ENCODE data around the gene SP2. TPM values are rescaled to one million over a fixed set of nuclear protein-coding genes. Genes with fewer than 3 reads are reported as not detected.

The SP2 gene
- total and polyA plus RNA-seq, 4 donors, result 1.6 to 25.9 (median 14.4) TPM

GRCh38 chr17:47853616-47854015 lies 42.4 kb upstream of the SP2 start:
- Histone ChIP-seq H3K27ac (ENCODE audit: low read depth, low read length) (no peak overlapping the region), H3K9me3 (ENCODE audit: control insufficient read depth, insufficient read depth, low read length) (no peaks in the 10 kb centered on the region), H3K36me3 (ENCODE audit: control insufficient read depth, insufficient read depth, low read length) (no peaks in the 10 kb centered on the region), H3K4me3 (ENCODE audit: low read depth, low read length) (no peak overlapping the region), H3K27me3 (ENCODE audit: control insufficient read depth, insufficient read depth, low read length) (peaks cover 89% of the 10 kb centered on the region), H3K4me1 (ENCODE audit: control insufficient read depth, insufficient read depth, low read length) (peaks cover 17% of the 10 kb centered on the region)
- WGBS (ENCODE audit: insufficient coverage), result 46% methylated on average over 5 of the region's 5 CpGs
- DNase-seq (ENCODE audit: low read depth in 4 of 6, low spot score in 6 of 6), result no peak

GRCh38 chr17:47855737-47856136 lies 40.3 kb upstream of the SP2 start:
- H3K4me1 ChIP-seq (ENCODE audit: control insufficient read depth, insufficient read depth, low read length), result peaks cover 14% of the 10 kb centered on the region
- no peak overlapping the region for H3K27ac ChIP-seq (ENCODE audit: low read depth, low read length)
- peaks cover 76% of the 10 kb centered on the region for H3K27me3 ChIP-seq (ENCODE audit: control insufficient read depth, insufficient read depth, low read length)
- whole genome bisulfite sequencing (ENCODE audit: insufficient coverage), result 24% methylated on average over 2 of the region's 3 CpGs
- no peaks in the 10 kb centered on the region for H3K36me3 ChIP-seq (ENCODE audit: control insufficient read depth, insufficient read depth, low read length)
- H3K4me3 ChIP-seq (ENCODE audit: low read depth, low read length), result no peak overlapping the region
- no peaks in the 10 kb centered on the region for H3K9me3 ChIP-seq (ENCODE audit: control insufficient read depth, insufficient read depth, low read length)
- DNase-seq (ENCODE audit: low read depth in 4 of 6, low spot score in 6 of 6), result no peak

GRCh38 chr17:47856830-47857229 lies 39.2 kb upstream of the SP2 start:
- Histone ChIP-seq H3K36me3 (ENCODE audit: control insufficient read depth, insufficient read depth, low read length) (no peaks in the 10 kb centered on the region), H3K4me3 (ENCODE audit: low read depth, low read length) (no peak overlapping the region), H3K27ac (ENCODE audit: low read depth, low read length) (no peak overlapping the region), H3K4me1 (ENCODE audit: control insufficient read depth, insufficient read depth, low read length) (peaks cover 5% of the 10 kb centered on the region), H3K27me3 (ENCODE audit: control insufficient read depth, insufficient read depth, low read length) (peaks cover 65% of the 10 kb centered on the region), H3K9me3 (ENCODE audit: control insufficient read depth, insufficient read depth, low read length) (no peaks in the 10 kb centered on the region)
- no peak for DNase-seq (ENCODE audit: low read depth in 4 of 6, low spot score in 6 of 6)

- DNase-seq (ENCODE audit: low read depth in 4 of 6, low spot score in 6 of 6), result no peak
- Histone ChIP-seq H3K27me3 (ENCODE audit: control insufficient read depth, insufficient read depth, low read length) (peaks cover 55% of the 10 kb centered on the region), H3K4me3 (ENCODE audit: low read depth, low read length) (no peak overlapping the region), H3K4me1 (ENCODE audit: control insufficient read depth, insufficient read depth, low read length) (no peaks in the 10 kb centered on the region), H3K36me3 (ENCODE audit: control insufficient read depth, insufficient read depth, low read length) (no peaks in the 10 kb centered on the region), H3K27ac (ENCODE audit: low read depth, low read length) (no peak overlapping the region), H3K9me3 (ENCODE audit: control insufficient read depth, insufficient read depth, low read length) (no peaks in the 10 kb centered on the region)
- 37% methylated on average over 10 of the region's 16 CpGs for WGBS (ENCODE audit: insufficient coverage)
These were observed 38.2 kb upstream of the SP2 start for GRCh38 chr17:47857551-47858455.

- Histone ChIP-seq H3K9me3 (ENCODE audit: control insufficient read depth, insufficient read depth, low read length) (no peaks in the 10 kb centered on the region), H3K4me3 (ENCODE audit: low read depth, low read length) (no peak overlapping the region), H3K36me3 (ENCODE audit: control insufficient read depth, insufficient read depth, low read length) (no peaks in the 10 kb centered on the region), H3K27ac (ENCODE audit: low read depth, low read length) (no peak overlapping the region), H3K4me1 (ENCODE audit: control insufficient read depth, insufficient read depth, low read length) (peaks cover 9% of the 10 kb centered on the region), H3K27me3 (ENCODE audit: control insufficient read depth, insufficient read depth, low read length) (peaks cover 30% of the 10 kb centered on the region)
- 78% methylated on average over 1 of the region's 5 CpGs for WGBS (ENCODE audit: insufficient coverage)
- DNase-seq (ENCODE audit: low read depth in 4 of 6, low spot score in 6 of 6), result no peak
These were observed 35.6 kb upstream of the SP2 start for GRCh38 chr17:47860386-47860785.

- Histone ChIP-seq H3K4me1 (ENCODE audit: control insufficient read depth, insufficient read depth, low read length) (peaks cover 13% of the 10 kb centered on the region), H3K36me3 (ENCODE audit: control insufficient read depth, insufficient read depth, low read length) (no peaks in the 10 kb centered on the region), H3K27me3 (ENCODE audit: control insufficient read depth, insufficient read depth, low read length) (peaks cover 17% of the 10 kb centered on the region), H3K9me3 (ENCODE audit: control insufficient read depth, insufficient read depth, low read length) (no peaks in the 10 kb centered on the region), H3K4me3 (ENCODE audit: low read depth, low read length) (no peak overlapping the region), H3K27ac (ENCODE audit: low read depth, low read length) (no peak overlapping the region)
- WGBS (ENCODE audit: insufficient coverage), result 76% methylated on average over 6 of the region's 7 CpGs
- DNase-seq (ENCODE audit: low read depth in 4 of 6, low spot score in 6 of 6), result no peak
These were observed 33.2 kb upstream of the SP2 start for GRCh38 chr17:47862621-47863440.

GRCh38 chr17:47864791-47865216 lies 31.2 kb upstream of the SP2 start:
- WGBS (ENCODE audit: insufficient coverage), result 26% methylated on average over 6 of the region's 7 CpGs
- H3K9me3 ChIP-seq (ENCODE audit: control insufficient read depth, insufficient read depth, low read length), result no peaks in the 10 kb centered on the region
- H3K36me3 ChIP-seq (ENCODE audit: control insufficient read depth, insufficient read depth, low read length), result no peaks in the 10 kb centered on the region
- no peak overlapping the region for H3K4me3 ChIP-seq (ENCODE audit: low read depth, low read length)
- H3K27me3 ChIP-seq (ENCODE audit: control insufficient read depth, insufficient read depth, low read length), result peaks cover 23% of the 10 kb centered on the region
- peaks cover 16% of the 10 kb centered on the region for H3K4me1 ChIP-seq (ENCODE audit: control insufficient read depth, insufficient read depth, low read length)
- DNase-seq (ENCODE audit: low read depth in 4 of 6, low spot score in 6 of 6), result peak in 2 of 6 donors; percentile 68 to 69
- H3K27ac ChIP-seq (ENCODE audit: low read depth, low read length), result no peak overlapping the region

- H3K9me3 ChIP-seq (ENCODE audit: control insufficient read depth, insufficient read depth, low read length), result no peaks in the 10 kb centered on the region
- no peaks in the 10 kb centered on the region for H3K36me3 ChIP-seq (ENCODE audit: control insufficient read depth, insufficient read depth, low read length)
- peaks cover 40% of the 10 kb centered on the region for H3K27me3 ChIP-seq (ENCODE audit: control insufficient read depth, insufficient read depth, low read length)
- peaks cover 16% of the 10 kb centered on the region for H3K4me1 ChIP-seq (ENCODE audit: control insufficient read depth, insufficient read depth, low read length)
- H3K4me3 ChIP-seq (ENCODE audit: low read depth, low read length), result no peak overlapping the region
- no peak overlapping the region for H3K27ac ChIP-seq (ENCODE audit: low read depth, low read length)
- no peak for DNase-seq (ENCODE audit: low read depth in 4 of 6, low spot score in 6 of 6)
- WGBS (ENCODE audit: insufficient coverage), result 49% methylated on average over 20 of the region's 20 CpGs
These were observed 29.1 kb upstream of the SP2 start for GRCh38 chr17:47866941-47867340.

- DNase-seq (ENCODE audit: low read depth in 4 of 6, low spot score in 6 of 6), result no peak
- Histone ChIP-seq H3K27ac (ENCODE audit: low read depth, low read length) (no peak overlapping the region), H3K4me3 (ENCODE audit: low read depth, low read length) (no peak overlapping the region), H3K36me3 (ENCODE audit: control insufficient read depth, insufficient read depth, low read length) (no peaks in the 10 kb centered on the region), H3K4me1 (ENCODE audit: control insufficient read depth, insufficient read depth, low read length) (peaks cover 22% of the 10 kb centered on the region), H3K27me3 (ENCODE audit: control insufficient read depth, insufficient read depth, low read length) (peaks cover 51% of the 10 kb centered on the region), H3K9me3 (ENCODE audit: control insufficient read depth, insufficient read depth, low read length) (no peaks in the 10 kb centered on the region)
- WGBS (ENCODE audit: insufficient coverage), result 86% methylated on average over 9 of the region's 11 CpGs
These were observed 28.1 kb upstream of the SP2 start for GRCh38 chr17:47867813-47868533.
